ENCODE measurements around the gene CTIF. TPM values are rescaled to one million over a fixed set of nuclear protein-coding genes. Genes with fewer than 3 reads are reported as not detected.
"Not testable (repeated sequence)": the region's sequence is repeated elsewhere in the genome, so short reads cannot be mapped to it uniquely, and the experiment has no call there.

CTIF gene
- polyA plus RNA-seq, 4 donors, result 16.6 to 26.9 (median 22.9) TPM

GRCh38 chr18:48638451-48638850, 99.6 kb downstream of the CTIF start:
- no peak for DNase-seq (ENCODE audit: low read depth in 4 of 4, low spot score in 2 of 4)

- DNase-seq (ENCODE audit: low read depth in 4 of 4, low spot score in 2 of 4), result no peak
Observed at GRCh38 chr18:48638896-48639771, 100.3 kb downstream of the CTIF start.

GRCh38 chr18:48639772-48640432, 101.1 kb downstream of the CTIF start:
- DNase-seq (ENCODE audit: low read depth in 4 of 4, low spot score in 2 of 4), result no peak

- DNase-seq (ENCODE audit: low read depth in 4 of 4, low spot score in 2 of 4), result no peak
Observed at GRCh38 chr18:48640566-48641270, 101.9 kb downstream of the CTIF start.

GRCh38 chr18:48641981-48642380, 103.2 kb downstream of the CTIF start:
- DNase-seq (ENCODE audit: low read depth in 4 of 4, low spot score in 2 of 4), result no peak

- DNase-seq (ENCODE audit: low read depth in 4 of 4, low spot score in 2 of 4), result no peak
Observed at GRCh38 chr18:48642503-48642902, 103.7 kb downstream of the CTIF start.

GRCh38 chr18:48643262-48643661, 104.4 kb downstream of the CTIF start:
- no peak for DNase-seq (ENCODE audit: low read depth in 4 of 4, low spot score in 2 of 4)

- no peak for DNase-seq (ENCODE audit: low read depth in 4 of 4, low spot score in 2 of 4)
Observed at GRCh38 chr18:48644029-48644428, 105.2 kb downstream of the CTIF start.

- no peak for DNase-seq (ENCODE audit: low read depth in 4 of 4, low spot score in 2 of 4)
Observed at GRCh38 chr18:48645427-48646002, 106.7 kb downstream of the CTIF start.

GRCh38 chr18:48646976-48647375, 108.1 kb downstream of the CTIF start:
- DNase-seq (ENCODE audit: low read depth in 4 of 4, low spot score in 2 of 4), result no peak

GRCh38 chr18:48649231-48649630, 110.4 kb downstream of the CTIF start:
- DNase-seq (ENCODE audit: low read depth in 4 of 4, low spot score in 2 of 4), result no peak

- DNase-seq (ENCODE audit: low read depth in 4 of 4, low spot score in 2 of 4), result not testable (repeated sequence)
Observed at GRCh38 chr18:48654591-48654990, 115.8 kb downstream of the CTIF start.

GRCh38 chr18:48655508-48655907, 116.7 kb downstream of the CTIF start:
- no peak for DNase-seq (ENCODE audit: low read depth in 4 of 4, low spot score in 2 of 4)

- DNase-seq (ENCODE audit: low read depth in 4 of 4, low spot score in 2 of 4), result no peak
Observed at GRCh38 chr18:48656176-48656575, 117.3 kb downstream of the CTIF start.

- no peak for DNase-seq (ENCODE audit: low read depth in 4 of 4, low spot score in 2 of 4)
Observed at GRCh38 chr18:48656582-48656981, 117.8 kb downstream of the CTIF start.

GRCh38 chr18:48657447-48658120, 118.8 kb downstream of the CTIF start:
- DNase-seq (ENCODE audit: low read depth in 4 of 4, low spot score in 2 of 4), result no peak

- no peak for DNase-seq (ENCODE audit: low read depth in 4 of 4, low spot score in 2 of 4)
Observed at GRCh38 chr18:48658721-48659120, 119.9 kb downstream of the CTIF start.

GRCh38 chr18:48659188-48660009, 120.6 kb downstream of the CTIF start:
- no peak for DNase-seq (ENCODE audit: low read depth in 4 of 4, low spot score in 2 of 4)

GRCh38 chr18:48660346-48661228, 121.8 kb downstream of the CTIF start:
- DNase-seq (ENCODE audit: low read depth in 4 of 4, low spot score in 2 of 4), result no peak

Data from left renal cortex interstitium (tissue), 4 donors.